A172 (cell line): ENCODE measurements around the gene KCTD12. TPM values are rescaled to one million over a fixed set of nuclear protein-coding genes. Genes with fewer than 3 reads are reported as not detected.
A peak's percentile ranks its signal among the peaks of the same experiment; 100 is the strongest.

ENCODE experiments used
- DNase-seq: peaks from one replicate; pipeline ENCODE4 v3.0.0-alpha.2; 2015; ENCODE audit warnings: low spot score
- total RNA-seq: library from RNA; depleted of rRNA; stranded (reverse); fragments of >200 nt; shearing (Covaris generic); gene quantifications from 2 replicates; pipeline ENCODE4 v1.2.3, GENCODE V29; 2014; rRNA removed

The KCTD12 gene
- total RNA-seq, 1 experiment from 2014 or later: 0.78 TPM

GRCh38 chr13:76853921-76854608, 32.1 kb downstream of the KCTD12 start:
- no peak for DNase-seq

- peak; percentile 63 for DNase-seq
Observed at GRCh38 chr13:76853481-76853880, 32.7 kb downstream of the KCTD12 start.

- peak; percentile 81 for DNase-seq
Observed at GRCh38 chr13:76852986-76853385, 33.2 kb downstream of the KCTD12 start.

GRCh38 chr13:76851961-76852360, 34.2 kb downstream of the KCTD12 start:
- DNase-seq: no peak

GRCh38 chr13:76849493-76849892, 36.7 kb downstream of the KCTD12 start:
- no peak for DNase-seq

GRCh38 chr13:76848596-76848995, 37.6 kb downstream of the KCTD12 start:
- no peak for DNase-seq

- no peak for DNase-seq
Observed at GRCh38 chr13:76846363-76846762, 39.8 kb downstream of the KCTD12 start.

- DNase-seq: no peak
Observed at GRCh38 chr13:76845865-76846264, 40.3 kb downstream of the KCTD12 start.

GRCh38 chr13:76845367-76845766, 40.8 kb downstream of the KCTD12 start:
- DNase-seq: no peak

- no peak for DNase-seq
Observed at GRCh38 chr13:76837801-76838200, 48.4 kb downstream of the KCTD12 start.

GRCh38 chr13:76836311-76836710, 49.9 kb downstream of the KCTD12 start:
- DNase-seq: no peak

GRCh38 chr13:76833441-76833954, 52.7 kb downstream of the KCTD12 start:
- DNase-seq: no peak

- DNase-seq: no peak
Observed at GRCh38 chr13:76832258-76832988, 53.8 kb downstream of the KCTD12 start.

- no peak for DNase-seq
Observed at GRCh38 chr13:76830805-76831204, 55.4 kb downstream of the KCTD12 start.

Other genes starting within 250 kb of the KCTD12 start
- not detected in 2 replicates for gene ACOD1, start 62.1 kb upstream of the KCTD12 start, total RNA-seq
- gene CLN5, start 105.7 kb upstream of the KCTD12 start, total RNA-seq: 18.7 and 24.9 TPM in 2 replicates
- gene FBXL3, start 140.8 kb upstream of the KCTD12 start, total RNA-seq: 37.7 and 39.9 TPM in 2 replicates